Iris pigment epithelial cell (primary cell): ENCODE data around the gene NTRK3.

Experiments
- DNase-seq: peaks from one replicate; pipeline ENCODE4 v3.0.0-alpha.2; 2011; ENCODE audit warnings: low read depth

Gene NTRK3

DNA sequence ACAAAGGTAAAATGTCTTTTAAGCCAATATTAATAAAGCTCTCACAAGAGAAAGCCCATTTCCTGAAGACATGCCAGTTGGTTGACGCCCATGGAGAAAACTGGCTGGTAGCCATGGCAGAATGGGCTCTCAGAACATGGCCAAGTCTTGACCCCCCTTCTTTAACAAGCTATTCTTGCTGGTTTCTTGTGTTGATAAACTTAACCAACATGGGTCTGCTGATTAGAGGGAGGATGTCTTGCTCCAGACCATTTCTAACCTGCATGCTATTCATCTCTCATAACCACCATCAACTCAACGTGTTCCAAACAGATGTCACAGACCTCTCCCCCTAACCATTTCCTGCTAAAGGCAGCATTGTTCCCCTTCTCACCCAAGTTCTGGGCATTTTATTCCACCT, 25.7 kb downstream of the NTRK3 start:
- no peak for DNase-seq

DNA sequence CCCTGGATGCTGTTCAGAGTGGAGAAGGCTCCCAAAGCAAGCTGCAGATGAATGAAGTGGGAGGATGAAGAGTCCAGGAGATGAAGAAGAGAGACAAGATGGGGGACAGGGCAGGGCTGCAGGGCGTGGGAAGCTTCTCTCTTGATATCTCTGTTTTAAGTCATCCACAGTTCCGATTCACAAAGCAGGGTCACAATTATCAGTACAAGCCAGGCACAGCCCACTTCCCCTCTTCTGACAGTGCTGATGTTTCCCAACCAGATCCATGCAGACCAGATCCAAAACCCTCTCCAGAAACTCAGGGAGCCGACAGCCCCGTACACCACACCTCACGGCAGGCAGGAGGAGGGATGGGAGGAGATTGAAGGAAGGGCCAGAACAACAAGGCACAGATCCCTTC, 31.1 kb downstream of the NTRK3 start:
- no peak for DNase-seq

DNA sequence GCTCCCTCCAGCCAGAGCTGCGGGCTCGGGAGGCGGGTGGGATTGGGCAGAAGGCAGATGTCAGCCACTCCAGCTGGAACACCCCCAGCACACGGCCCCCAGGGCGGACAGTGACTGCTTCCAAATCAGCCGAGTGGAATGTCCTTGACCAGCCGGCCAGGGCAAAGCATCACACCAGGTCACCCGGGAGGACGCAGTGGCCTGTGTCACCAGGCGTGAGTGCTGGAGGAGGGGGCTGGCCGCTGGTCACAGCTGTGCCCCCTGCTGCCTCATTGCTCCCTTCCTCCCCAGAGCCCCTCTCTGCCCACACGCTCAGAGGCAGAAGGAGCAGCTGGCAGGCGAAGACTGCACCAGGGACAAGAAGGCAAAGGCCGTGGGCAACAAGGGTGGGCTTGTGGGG, 33.5 kb downstream of the NTRK3 start:
- DNase-seq = no peak

DNA sequence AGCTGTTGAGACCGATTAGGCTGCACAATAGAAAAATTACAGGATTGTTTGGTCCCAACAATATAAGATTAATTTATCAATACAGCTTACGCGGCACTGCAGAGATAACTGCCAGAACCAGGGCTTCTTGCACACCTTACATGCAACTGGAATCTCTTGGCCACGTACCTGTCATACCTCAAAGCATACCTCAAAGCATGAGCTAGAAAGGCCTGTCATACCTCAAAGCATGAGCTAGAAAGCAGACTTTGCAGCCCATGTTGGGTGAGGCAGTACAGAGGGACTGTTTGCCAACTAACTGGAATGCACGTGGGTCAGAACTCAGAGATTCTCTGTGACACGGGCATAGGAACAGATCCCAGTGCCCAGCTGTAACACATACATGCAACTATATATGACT, 34.7 kb downstream of the NTRK3 start:
- no peak for DNase-seq

DNA sequence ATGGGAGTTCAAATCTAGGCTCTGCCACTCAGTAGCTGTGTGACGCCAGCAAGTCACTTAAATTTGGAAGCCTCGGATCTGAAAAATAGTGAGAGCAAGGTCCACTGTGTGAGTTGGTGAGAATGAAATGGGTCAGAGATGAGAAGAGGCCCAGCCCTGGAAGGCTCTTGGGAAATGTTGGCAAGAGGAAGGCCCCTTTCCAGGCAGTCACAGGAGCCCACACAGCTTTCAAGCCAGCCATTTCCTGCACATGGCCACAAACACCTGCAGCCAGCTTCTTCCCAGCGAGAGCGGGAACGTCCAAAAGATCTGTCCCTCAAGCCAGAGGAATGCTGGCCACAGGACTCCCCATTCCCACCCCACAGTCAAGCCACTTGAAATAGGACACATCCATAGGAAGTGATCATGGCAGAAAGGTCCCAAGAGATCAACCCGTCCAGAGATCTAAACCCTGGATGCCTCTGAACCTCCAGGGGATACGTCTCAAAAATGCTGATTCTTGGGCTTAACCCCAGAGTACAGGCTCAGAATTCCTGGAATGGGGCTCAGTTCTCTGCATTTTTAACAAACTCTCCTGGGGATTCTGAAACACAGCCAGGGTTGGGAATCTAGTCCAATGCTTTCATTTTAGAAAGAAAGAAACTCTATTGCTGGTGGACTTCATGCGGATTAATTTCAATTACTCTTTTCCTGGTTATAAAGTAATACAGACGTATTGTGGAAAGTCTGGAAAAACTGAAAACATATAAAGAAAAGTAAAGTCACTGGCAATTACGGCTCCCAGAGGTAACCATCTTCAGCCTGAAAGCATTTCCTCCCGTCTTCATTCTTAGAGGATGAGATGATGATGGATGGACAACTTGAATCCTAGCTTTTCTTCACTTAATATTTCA, 35.9 kb downstream of the NTRK3 start:
- DNase-seq = no peak

DNA sequence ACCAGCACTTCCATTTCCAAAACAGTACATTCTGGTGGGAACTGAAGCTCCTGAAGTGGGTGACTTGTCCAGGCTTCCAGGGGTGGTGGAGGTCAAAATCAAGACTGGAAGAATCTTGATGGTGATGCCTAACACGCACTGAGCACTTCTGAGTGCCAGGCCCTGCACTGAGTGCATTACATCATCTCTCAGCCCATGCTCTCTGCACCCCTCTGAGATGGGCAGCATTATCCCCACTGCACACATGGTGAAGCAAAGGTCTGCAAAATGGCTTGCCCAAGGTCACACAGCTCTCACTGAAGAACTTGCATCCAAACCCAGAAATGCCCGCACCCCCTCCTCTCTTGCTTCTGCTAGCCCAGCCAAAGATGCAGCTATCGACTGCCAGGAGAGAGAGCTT, 36.9 kb downstream of the NTRK3 start:
- DNase-seq = no peak

DNA sequence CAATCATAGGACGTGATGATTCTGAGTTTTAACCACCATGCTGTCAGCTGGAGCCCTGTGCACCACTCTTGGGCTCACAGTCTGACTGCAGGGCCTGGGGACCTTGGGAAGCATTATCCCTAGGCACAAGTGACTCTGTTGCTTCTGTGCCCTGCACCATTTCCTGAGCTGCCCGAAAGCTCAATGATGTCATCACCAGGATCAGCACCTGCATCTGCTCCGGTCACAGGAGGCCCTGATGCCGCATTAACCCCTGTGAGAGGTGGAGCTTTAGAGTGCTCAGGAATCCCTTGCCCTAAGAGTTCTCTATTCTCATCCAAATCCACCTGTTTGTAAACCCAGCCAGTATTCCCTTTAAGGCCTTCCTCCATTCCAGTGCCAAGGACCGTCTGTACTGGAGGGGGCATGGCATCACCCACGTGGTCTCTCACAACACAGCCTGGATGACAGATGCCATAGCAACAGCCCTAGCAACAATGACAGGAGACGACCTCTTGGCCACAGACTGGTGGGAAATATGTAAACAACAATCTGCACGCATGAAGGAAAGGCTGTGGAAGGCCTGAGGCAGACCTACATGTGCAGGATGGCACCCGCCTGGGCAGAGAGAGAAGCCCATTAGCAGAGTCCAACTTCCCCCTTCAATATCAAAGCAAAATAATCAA, 37.9 kb downstream of the NTRK3 start:
- DNase-seq = no peak

DNA sequence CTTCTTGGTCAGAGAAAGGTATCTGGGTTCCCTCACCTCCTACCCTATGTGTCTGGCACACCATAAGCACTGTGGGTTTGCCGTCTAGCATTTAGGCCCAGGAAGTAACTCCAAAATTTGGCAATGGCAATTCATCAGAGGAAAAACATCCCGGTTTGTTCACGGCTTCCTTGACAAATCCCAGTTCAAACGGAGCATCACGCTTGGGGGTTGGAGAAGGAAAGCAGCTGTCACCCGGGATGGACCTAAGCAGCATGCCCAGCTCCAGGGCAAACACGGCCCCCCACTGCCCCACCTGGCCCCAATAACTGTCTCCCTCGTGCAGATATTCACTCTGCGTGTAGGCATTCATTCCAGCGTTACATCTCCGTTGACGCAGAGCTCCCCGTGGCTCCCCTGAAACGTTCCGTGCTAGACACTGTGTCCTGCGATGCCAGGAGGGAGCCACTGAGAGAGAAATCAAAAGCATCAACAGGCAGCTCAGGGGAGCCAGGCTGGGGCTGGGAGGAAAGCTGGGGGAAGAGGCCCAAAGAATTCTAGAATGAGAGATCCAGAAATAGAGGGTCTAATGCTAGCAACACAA, 41.4 kb downstream of the NTRK3 start:
- no peak for DNase-seq

DNA sequence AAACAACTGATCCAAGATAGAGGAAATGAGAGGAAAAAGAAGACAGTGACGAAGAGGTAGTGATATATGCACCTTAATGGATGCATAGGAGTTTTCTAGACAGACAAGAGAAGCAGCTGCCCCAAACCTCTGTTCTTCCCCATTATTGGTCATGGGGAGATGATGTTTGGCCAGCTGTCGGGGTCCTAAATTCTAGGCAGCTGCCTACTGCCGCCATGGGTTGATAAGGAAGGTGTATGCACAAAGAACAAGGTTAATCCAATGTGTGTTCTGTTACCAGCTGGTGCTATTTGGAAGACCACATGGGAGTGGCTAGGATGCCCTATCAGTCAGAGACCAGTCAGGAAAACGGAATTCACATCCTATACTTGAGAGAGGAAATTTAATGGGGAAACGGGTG, 47.4 kb downstream of the NTRK3 start:
- DNase-seq = no peak

DNA sequence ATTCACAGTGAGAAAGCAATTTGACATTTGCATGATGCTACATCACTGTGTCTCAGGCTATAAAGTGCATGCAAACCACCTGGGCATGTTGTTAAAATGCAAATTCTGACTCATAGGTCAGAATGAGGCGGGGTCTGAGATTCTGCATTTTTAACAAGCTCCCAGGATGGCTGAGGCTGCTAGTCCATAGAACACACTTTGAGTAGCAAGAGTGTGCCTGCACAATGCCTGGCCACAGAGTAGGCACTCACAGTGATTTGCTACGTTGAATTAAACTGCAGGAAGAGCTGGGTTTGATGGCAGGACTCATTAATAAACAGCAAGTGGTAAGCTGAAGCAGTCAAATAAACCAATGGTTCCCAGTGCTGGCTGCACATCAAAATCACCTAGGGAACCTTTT, 48.1 kb downstream of the NTRK3 start:
- DNase-seq = no peak

DNA sequence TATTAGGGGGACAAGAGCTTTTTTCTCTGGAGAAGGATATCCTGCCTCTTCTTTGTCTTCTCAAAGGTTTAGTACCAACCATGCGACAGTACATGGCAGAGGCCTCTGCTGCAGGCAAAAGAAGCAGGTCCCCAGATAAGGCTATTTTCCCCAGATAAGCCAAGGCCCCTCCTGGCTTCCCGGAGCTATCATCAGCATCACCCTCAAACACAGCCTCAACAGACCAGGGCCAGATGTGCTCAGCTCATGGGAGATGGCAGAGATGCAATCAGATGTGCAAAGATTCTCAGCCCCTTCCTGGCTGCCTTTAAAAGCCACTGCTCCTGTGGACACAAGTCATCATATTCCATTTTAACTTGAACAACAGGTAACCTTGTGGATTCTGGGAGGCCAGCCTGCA, 49.0 kb downstream of the NTRK3 start:
- DNase-seq = no peak

DNA sequence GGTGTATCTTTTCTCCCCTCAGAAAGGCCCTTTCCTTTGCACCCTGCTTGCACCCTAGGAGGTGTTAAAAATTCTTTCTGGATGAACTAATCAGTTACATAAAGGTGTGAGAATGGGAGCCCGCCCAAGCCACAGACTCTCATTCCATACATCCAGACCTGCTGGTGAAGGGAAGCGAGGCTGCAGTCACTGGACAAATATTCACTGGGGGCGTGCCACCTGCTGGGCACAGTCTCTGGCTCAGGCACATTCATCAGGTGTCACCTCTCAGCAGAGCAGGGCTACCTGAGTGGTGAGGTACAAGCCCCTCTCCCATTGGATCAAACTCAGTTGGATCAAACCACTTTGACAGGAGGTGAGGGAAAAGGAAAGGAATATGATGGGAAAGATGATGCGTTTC, 52.0 kb downstream of the NTRK3 start:
- no peak for DNase-seq

DNA sequence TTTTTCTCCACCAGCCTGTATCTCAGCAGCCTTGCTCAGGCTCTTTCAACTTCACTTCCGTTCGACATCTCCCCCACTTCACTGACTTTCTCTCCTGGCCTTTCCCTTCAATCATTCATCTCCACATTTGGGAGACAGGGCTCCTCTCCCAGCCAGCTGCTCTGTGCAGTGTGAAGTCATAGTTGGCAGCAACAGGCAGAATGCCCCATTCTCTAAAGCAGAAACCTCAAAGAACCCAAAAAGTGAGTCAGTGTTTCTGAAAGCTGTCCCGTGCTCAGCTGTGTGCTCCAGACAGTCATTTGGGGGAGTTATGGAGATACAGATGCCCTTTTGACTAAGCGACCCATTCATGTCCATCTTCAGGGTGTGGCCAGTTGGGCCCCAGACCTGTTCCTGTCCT, 54.3 kb downstream of the NTRK3 start:
- no peak for DNase-seq

DNA sequence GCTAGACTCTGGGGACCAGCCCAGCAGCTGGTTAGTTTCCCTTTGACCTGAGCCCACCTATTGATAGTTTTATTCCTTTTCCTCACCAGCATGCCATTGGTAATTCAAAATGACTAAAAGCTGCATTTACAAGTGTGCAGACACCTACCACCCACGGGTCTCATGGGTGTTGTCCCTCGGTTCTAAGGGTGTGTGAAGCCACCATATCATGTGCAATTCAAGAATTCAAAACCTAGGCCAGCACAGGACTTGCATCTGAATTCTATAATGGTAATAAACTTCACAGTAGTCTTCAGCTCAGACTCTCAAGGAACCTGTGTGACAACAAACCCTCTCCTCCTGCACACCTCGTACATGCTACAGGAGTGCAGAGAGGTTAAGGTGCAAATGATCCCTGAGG, 55.3 kb downstream of the NTRK3 start:
- DNase-seq = no peak

DNA sequence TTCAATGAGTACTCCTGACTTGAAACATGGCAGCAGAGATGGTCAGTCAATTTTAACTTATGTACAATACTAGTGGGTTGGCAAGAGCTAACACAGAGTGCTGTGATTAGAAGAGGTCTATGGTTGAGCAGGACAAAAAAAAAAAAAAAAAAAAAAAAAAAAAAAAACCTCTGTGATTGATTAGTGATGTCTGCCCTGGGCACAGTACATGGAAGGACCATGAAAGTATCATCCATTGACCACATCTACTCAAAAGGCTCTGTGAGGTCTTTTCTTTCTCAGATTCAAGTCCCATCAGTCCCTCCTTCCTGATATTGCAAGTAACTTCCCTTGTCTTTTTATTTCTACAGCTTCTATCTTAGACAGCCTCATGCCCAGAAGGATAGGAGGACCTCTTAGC, 59.6 kb downstream of the NTRK3 start:
- no peak for DNase-seq

DNA sequence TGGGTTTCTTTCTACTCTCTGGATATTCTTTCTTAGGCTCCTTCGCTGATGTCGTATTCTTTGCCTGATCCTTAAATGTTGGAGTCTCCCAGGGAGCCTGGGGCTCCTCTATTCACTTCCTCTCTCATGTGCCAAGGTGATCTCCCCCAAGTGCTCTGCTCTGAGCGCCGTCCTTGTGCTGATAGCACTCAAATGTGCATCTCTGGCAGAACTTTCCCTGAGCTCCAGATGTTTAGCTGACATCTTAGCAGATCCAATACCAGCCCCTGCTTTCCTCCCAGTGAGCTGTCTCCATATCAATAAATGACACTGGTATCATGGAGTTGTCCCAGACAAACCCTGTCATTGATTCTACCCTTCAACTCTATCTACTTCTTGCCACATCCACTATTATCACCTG, 62.4 kb downstream of the NTRK3 start:
- no peak for DNase-seq

DNA sequence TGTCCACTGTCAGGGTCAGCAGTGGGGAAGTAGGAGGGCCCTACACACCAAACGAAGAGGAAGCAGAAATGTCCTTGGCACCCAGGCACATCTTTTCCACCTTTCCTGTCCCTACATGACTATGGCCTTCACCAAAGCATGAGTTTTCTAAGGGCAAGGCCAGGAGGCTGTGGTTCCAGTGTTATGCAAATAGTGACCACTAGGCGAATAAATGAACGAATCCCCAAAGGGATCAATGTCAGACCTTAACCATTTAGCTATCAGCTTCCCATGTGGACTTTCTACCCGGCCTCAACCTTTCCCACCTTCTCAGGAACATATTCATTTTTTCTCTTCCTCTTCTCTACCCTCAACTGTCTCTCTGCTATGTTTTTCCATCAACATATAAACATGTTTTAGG, 63.1 kb downstream of the NTRK3 start:
- no peak for DNase-seq

DNA sequence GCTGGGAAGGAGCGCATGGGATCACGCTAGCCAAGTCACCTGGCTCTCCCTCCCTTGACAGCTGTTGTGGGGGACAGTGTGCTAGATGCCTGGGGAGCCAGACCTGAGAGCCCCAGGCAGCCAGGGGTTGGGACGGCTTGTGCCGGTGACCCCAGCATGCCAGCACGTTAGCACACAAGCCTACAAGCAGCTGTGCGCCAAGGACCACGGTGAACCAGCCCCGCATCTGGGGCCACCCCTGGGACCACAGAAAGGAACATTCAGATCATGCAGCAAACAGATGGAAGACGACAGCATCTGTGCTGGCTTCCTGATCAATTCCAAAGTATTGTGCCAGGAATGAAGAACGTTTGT, 64.8 kb downstream of the NTRK3 start:
- DNase-seq = no peak

DNA sequence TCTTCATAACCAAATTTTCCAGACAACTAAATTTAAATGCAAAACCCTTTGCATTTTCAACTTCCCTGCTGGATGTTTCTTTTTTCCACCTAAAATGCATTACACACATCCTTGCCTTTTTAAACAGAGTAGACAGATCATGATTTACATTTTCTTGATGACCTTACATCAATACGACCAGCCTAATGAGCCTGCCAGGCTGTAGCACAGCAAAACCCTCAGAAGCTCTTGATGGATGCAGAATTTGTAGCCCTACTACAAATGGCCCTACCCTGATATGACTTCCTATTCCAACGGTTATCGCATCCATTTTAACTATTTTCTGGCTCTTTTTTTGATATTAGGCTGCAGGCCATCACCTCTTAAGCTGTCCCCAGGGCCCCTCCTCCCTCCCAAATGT, 66.3 kb downstream of the NTRK3 start:
- DNase-seq = no peak

DNA sequence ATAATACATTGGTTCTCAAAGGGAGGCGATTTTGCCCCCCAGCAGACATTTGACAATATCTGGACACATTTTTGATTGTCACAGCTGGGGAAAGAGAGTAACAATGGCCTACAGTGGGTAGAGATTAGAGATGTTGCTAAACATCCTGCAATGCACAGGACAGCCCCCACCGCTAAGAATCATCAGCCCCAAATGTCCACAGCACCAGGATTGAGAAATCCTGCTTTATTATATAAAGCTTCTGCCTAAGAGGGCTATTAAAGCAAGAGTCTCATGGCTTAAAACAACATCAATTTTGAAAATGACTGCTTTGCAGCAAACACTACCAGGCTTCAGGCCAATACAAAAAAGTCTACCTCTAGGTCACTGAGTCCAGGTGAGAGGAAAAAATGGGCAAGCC, 68.2 kb downstream of the NTRK3 start:
- DNase-seq = no peak

DNA sequence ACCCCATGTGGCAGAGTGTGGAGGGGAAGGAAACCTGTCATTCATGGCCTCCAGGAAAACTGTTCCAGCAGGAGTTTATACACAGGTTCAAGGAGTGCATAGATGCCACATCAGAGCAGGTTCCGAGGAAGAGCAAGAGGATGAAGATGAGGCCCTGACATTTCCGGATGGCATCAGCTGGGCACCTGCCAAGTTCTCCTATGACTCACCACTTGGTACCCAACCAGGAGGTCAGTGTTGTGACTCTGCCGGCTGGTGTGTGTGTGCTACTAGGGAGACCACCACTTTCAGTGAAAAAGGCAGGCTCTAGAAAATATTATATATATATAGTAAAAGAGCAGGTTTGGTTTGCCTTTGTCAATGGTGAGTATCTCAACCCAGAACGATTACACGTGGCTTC, 69.3 kb downstream of the NTRK3 start:
- no peak for DNase-seq

DNA sequence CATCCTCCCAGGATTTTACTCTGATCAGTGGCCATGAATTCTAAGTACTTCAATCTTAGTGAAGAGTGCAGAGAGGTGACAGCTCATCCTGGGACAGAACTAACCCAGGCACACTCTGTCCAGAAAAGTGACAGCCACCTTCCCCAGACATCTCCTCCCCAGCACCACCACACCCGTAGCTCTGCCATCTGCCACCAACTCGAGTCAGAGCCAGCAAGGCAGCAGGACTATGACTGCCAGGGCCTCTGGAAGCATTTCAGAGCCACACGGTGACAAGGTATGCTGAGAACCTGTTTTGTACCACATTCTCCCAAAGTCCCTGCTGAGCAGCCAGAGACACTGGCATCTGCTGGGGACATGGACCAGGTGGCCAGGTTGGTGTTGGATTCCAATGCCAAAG, 71.0 kb downstream of the NTRK3 start:
- DNase-seq = no peak

DNA sequence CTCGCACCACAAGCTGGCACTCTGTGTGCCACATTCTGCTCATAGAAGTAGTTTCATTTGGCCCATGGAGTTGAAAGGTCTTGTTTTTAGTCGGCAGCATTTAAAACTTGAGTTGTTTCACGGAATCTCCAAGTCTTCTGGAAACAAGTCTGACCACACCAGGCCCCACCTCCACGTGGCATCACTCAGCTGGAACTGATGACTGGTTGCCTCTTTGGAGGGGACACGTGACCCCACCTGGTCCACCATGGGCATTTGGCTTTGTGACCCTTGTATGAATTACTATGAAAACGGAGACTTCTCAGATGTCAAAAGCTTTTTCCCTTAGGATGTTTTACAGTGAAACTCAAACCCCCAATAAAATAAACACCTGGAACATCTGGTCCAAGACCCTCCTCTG, 74.9 kb downstream of the NTRK3 start:
- no peak for DNase-seq

DNA sequence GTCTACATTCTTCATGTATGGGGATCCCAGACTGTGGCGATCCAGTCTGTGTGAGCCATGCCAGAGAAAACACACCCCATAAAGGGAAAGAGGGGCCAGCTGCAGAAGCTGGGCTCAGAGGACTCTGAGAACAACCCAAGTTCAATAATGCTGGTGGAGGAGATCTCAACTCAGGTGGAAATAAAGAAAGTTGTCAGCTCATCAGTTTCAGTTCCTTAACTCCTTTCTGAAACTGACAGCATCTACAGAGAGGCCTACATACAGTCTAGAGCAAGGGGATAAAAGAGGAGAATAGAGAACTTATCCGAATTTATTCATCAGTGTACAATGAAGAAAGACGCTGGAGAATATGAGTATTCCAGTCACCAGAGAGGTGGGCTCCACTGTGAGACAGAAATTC, 77.0 kb downstream of the NTRK3 start:
- DNase-seq = no peak
